SK-MEL-5 (cell line): ENCODE results near the gene LKAAEAR1. TPM values are rescaled to one million over a fixed set of nuclear protein-coding genes. Genes with fewer than 3 reads are reported as not detected.
A peak's percentile ranks its signal among the peaks of the same experiment; 100 is the strongest.

Experiments
- DNase-seq: peaks from one replicate; pipeline ENCODE4 v3.0.0-alpha.2; 2016; ENCODE audit warnings: low read depth, low spot score
- in situ Hi-C: cut with HindIII; loops from 2 replicates; pipeline ENCODE4 v1.10.0; 2016; ENCODE audit warnings: low sequenced_read_pairs, high pct_unique_total_duplicates, low pct_unique_long_range_greater_than_20kb
- total RNA-seq: library from RNA; depleted of rRNA; stranded (reverse); fragments of >200 nt; shearing (Covaris generic); gene quantifications from 2 replicates; pipeline ENCODE4 v1.2.3, GENCODE V29; 2014

LKAAEAR1 gene
- total RNA-seq, 1 experiment from 2014 or later, result 1.1 TPM

GRCh38 chr20:64049060-64049877, 34.9 kb downstream of the LKAAEAR1 start, which contains the start of gene SOX18:
SOX18 (minus strand) TSS chr20:64049639; CDS start chr20:64049516, 123 bp downstream.
- in situ Hi-C loops, result no loop called here
- peak; percentile 29 for DNase-seq

- no peak for DNase-seq
- in situ Hi-C loops, result no loop called here
Measured at GRCh38 chr20:64048402-64049044, 35.7 kb downstream of the LKAAEAR1 start.

GRCh38 chr20:64047968-64048401, 36.2 kb downstream of the LKAAEAR1 start:
- in situ Hi-C loops, result no loop called here
- DNase-seq, result no peak

- in situ Hi-C loops, result no loop called here
- no peak for DNase-seq
Measured at GRCh38 chr20:64047046-64047389, 37.2 kb downstream of the LKAAEAR1 start.

DNA sequence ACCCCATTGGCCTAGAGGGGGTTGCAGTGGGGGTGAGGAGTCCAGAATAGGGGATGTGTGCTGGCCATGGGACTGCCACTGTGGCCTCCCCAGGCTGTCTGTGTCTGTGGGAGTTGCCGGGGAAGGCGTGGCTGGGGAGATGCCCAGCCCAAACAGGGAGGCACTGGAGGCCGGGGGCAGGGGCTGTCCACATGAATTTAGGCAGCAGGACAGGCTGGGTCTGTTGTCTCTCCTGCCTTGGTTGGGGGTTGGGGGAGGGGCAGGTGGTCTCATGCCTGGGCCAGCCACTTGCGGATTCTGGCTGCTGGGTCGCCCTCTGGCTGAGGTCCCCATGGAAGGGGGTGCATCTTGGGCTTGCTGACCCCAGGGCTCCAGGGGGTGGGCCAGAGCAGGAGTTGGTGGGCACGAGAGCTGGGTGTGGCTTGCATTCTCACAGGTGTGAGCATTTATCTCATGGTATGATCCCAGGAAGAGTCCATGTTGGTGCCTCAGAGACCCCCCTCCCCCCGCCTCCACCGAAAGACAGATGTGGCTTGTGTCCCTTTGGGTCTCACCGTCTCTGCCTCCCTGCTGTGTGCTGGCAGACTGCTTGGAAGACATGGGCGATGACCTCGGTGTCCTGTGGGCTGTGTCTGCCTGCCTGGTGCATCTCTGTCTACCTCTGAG, 38.7 kb downstream of the LKAAEAR1 start:
- in situ Hi-C loops, result no loop called here
- no peak for DNase-seq

DNA sequence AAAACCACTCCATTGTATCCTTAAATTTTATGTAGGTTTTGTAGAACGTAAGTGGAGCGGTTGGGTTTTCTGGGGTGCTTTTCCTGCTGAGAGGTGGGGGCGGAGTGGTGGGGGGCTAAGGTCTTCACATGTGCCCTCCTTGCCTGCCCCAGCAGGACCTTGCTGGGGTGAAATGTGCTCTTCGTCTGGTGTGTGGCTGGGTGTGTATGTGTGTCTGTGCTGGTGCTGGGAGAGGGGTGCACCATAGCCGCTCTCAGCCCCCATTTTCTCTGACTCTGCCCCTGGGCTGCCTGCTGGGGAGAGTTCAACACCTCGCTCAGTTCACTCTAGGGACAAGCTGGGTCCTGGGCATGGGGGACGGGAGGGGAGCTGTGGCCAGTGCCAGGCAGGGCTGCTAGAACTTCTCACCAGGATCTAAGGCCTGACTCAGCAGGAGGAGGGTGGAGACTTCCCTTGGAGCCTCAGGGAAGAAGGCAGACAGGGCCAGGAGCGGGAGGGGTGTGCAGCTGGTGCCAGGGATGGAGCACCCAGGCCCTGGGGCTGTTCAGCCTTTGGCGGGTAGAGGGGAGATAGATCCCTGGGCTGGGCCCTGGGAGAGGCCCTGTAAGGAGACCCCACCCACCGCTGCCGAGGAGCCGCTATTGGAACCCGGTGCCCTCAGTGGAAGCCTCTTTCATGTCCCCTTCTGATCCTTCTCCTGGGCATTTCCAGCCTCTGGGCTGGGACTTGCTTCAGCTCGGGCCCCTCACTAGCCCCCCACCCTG, 39.5 kb downstream of the LKAAEAR1 start:
- in situ Hi-C loops, result no loop called here

DNA sequence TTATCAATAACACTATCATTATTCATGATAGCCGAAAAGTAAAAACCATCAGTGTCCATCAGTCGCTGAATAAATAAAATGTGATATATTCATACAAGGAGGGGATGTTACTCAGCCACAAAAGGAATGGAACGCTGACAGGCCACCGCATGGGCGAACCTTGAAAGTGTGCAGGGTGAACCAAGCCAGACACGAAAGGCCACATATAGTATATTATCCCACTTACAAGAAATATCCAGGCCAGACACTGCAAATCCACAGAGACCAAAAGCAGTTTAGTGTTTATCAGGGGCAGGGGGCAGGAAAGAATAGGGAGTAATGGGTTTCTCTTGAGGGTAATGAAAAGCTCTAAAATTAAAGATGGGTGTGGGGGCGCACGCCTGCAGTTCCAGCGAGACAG, 40.4 kb downstream of the LKAAEAR1 start:
- in situ Hi-C loops, result no loop called here

More for the DNA sequence above, 39.5 kb downstream of the LKAAEAR1 start:
- DNase-seq, result peak; percentile 24

DNA sequence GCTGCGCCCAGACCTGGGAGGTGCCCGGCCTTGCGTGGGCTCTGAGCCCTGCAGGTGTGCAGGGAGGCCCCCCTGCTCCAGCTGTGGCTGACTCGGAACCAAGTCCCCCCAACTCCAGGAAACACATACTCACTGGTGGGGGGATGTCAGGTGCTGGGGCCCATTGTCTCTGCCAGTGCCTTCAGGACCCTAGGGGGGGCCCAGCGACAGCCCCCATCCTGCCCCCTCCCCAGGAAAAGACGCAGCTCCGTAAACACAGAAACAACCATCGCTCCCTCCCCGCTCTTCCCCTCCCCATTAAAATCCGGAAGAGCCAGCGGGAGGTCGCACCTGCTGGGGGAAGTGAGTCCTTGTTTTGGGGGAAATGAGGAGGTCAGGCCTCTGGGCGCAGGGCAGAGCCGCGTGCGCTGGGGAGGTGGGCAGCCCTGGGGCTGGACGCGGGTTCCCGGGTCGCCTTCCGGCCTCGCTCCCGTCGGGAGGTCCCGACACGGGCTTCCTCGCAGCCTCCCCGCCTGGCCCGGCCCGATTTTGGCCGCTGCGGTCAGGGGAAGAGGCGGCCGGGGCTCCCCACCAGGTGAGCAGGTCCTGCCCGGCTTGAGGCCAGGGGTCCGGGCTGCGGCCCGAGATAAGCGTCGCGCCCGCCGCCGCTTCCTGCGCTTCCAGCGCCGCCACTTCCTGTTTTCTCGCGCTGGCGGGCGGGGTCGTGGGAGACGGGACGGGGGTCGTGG, 42.0 kb downstream of the LKAAEAR1 start:
- in situ Hi-C loops, result no loop called here

More for the DNA sequence above, 40.4 kb downstream of the LKAAEAR1 start:
- no peak for DNase-seq

DNA sequence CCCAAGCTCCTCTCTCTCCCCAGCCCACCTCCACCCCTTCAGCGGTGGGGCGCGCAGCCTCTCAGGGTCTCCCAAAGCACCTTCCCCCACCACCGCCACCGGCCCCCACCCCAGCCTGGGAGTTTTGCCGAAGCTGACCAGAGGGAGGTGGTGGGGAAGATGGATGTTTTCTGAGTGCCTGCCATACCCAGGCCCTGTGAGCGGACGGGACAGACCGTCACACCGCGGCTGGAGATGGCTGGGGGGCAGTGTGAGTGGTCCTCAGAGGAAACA, 42.5 kb downstream of the LKAAEAR1 start:
- in situ Hi-C loops, result no loop called here

More for the DNA sequence above, 42.0 kb downstream of the LKAAEAR1 start:
- no peak for DNase-seq

GRCh38 chr20:64041040-64041780, 43.0 kb downstream of the LKAAEAR1 start:
- no peak for DNase-seq
- in situ Hi-C loops, result no loop called here

More for the DNA sequence above, 42.5 kb downstream of the LKAAEAR1 start:
- no peak for DNase-seq

GRCh38 chr20:64040231-64041039, 43.8 kb downstream of the LKAAEAR1 start:
- DNase-seq, result no peak
- in situ Hi-C loops, result no loop called here

- no peak for DNase-seq
- in situ Hi-C loops, result no loop called here
Measured at GRCh38 chr20:64039293-64040160, 44.7 kb downstream of the LKAAEAR1 start.

DNA sequence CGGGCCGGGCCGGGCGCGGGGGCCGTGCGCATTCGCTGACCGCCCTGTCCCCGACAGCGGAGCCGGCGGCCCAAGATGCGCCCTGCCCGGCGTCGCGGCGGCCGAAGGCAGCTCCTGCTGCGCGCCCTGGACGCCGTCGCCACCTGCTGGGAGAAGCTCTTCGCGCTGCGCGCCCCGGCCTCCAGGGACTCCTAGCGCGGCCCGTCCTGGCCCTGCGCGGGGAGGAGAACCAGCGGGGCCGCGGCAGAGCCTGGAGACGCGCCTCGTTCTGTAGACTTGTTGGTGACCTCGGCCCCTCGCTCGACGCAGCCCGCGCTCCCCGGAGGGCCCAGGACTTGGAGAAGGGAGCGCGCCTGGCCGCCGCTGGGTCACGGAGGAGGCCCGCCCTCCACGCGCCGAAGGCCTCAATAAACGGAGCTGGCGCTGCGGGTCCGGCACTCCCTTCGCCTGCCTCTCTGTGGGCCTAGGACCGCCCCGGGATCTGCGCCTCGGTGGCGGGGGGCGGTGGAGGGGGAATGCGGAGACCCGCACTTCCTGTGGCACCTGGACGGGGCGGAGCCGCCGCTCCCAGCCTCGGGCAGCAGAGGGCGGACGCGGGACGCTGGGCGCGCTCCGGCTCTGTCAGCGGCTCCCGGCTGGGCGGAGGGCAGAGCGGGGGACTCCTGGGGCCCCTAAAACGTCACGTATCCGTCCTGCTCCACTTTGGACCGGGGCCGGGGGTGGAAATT, 45.5 kb downstream of the LKAAEAR1 start:
- DNase-seq, result peak; percentile 63

DNA sequence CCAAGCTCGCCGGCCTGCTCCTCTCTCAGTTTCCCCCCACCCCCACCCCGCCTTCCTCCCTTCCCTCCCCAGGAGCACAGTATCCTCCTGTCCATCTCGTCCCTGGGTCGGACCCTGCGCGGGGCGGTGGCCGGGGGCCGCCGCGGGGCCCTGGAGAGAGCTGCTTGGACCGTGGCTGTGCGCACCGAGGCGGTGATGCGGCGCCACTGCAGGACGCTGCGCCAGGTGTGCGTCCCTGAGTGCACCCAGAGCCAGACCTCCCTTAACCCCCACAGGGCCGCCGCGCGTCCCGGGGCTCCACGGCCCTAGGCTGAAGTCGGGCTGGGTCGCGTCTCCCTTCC, 46.0 kb downstream of the LKAAEAR1 start:
- in situ Hi-C loops, result no loop called here
- DNase-seq, result no peak

More for the DNA sequence above, 45.5 kb downstream of the LKAAEAR1 start:
- in situ Hi-C loops, result no loop called here
